Measurements from ENCODE around the gene ARHGEF1.
A peak's percentile ranks its signal among the peaks of the same experiment; 100 is the strongest.

ARHGEF1 gene

GRCh38 chr19:41920882-41921576 is 38.0 kb downstream of the ARHGEF1 start:
- DNase-seq: no peak

GRCh38 chr19:41921577-41922576 is 38.9 kb downstream of the ARHGEF1 start:
- DNase-seq: no peak

DNA sequence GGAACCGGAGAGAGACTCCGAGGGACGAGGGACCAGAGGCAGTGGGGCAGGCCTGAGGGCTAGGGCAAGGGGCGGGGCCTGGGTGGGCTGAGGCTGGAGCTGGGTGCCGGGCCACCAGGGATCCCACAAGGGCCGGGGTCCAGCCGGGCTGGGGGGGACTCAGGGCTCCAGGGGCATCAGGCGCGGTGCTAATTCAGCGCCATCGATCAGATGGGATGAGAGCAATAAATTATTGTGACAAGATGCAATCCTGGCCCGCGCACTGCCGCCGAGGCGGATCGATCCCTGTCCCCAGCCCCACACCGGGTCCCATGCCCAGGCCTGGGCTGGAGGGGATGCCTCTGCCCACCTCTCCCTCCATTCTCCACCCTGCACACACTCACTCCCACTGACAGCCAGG is 39.6 kb downstream of the ARHGEF1 start:
- DNase-seq: no peak

DNA sequence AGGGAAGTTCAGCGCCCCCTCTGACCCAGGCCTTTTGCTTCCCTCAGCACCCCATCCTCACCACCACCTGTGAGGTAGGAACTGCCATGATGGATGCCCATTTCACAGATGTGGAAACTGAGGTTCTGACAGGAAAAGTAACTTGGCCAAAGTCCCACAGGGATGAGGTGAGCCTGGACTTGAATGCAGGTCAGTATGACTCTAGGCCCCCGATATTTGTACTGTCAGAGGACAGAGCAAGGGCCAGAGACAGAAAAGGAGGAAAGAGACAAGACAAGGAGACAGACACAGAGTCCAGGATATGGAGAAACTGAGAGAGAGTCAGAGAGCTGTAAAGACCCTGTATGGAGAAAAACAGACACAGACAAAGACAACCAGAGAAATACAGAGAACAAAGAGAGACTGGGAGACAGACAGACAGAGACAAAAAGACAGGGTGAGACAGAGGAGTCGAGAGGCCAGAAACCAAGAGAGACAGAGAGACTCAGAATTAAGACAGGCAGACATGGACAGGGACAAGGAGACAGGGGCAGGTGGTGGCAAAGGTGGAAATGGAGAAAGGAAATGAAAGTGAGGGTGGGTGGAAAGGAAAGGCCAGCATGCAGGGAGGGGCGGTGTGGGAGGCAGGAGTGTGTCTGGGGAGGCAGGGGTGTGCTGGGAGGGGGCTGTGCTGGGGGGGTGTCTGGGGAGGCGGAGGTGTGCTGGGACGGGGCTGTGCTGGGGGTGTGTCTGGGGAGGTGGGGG is 40.2 kb downstream of the ARHGEF1 start:
- DNase-seq: no peak

- no peak for DNase-seq
Observed at GRCh38 chr19:41924151-41925145, 41.5 kb downstream of the ARHGEF1 start.

GRCh38 chr19:41925208-41926003 is 42.4 kb downstream of the ARHGEF1 start:
- no peak for DNase-seq

DNA sequence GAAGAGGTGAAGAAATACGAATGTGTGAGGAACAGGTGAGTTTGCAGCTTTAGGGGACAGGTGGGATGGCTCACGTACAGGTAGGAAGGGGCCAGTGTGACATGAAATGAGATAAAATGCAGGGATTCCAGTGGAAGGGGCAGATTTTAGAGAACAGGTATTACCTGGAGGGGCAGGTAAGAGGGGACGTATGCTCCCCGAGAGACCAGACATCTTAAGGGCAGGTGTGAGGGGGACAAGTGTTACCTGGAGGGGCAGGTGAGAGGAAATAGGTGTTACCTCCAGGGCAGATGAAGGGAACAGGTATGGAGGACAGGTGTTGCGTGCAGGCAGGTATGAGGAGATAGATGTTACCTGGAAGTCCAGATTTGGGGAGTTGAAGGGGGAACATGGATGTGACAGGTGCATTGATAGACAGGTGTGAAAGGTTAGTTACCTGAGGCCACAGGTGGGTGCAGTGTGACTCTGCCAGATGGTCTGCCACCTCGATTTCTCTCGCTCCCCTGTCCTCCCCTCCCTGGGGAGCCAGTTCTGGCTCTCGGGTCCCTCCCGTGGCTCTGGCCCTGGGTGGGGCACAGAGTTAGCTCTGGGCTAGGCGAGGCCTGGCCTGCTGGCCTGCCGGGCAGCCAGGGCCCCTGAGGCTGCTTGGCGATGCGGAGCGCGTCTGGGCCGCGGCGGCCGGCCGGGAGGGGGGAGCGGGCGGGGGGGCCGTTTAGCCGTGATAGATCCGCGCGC is 43.2 kb downstream of the ARHGEF1 start:
- DNase-seq: no peak

DNA sequence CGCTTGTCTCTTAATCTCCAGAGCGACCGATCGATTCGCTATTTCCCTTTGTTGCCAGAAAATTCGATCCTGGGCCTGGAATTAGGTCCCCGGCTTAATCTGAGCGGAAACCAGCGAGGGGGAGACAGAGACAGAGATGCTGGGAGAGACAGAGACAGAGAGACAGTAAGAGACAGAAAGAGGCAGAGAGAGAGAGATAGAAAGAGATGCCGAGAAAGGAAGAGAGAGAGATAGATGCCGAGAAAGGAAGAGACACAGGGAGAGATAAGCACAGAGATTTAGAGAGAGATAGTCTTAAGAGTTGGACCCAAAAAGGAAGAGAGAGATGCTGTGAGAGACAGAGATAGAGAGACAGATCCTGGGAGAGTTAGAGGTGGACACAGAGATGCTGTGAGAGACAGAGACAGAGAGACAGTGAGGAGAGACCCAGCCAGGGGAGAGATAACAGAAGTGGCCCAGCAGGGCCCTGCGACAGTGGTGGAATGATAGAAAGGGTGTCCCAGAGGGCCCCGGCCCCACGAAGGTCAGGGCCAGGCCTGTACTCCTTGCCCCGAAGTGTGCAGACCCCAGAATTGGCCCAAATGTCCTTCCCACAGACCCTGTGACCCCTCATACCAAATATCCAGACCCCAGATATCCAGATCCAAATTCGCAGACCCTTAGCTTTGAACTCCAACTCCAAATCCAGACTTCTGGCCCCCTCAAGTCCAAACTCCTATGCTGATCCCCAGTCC is 43.9 kb downstream of the ARHGEF1 start:
- no peak for DNase-seq

GRCh38 chr19:41927497-41928192 is 44.7 kb downstream of the ARHGEF1 start:
- DNase-seq: peak; percentile 78

GRCh38 chr19:41928221-41928683 is 45.3 kb downstream of the ARHGEF1 start, which contains the start of gene ERFL:
ERFL (minus strand) TSS chr19:41928449; CDS start chr19:41912919, 15,530 bp downstream.
- DNase-seq: peak; percentile 69

DNA sequence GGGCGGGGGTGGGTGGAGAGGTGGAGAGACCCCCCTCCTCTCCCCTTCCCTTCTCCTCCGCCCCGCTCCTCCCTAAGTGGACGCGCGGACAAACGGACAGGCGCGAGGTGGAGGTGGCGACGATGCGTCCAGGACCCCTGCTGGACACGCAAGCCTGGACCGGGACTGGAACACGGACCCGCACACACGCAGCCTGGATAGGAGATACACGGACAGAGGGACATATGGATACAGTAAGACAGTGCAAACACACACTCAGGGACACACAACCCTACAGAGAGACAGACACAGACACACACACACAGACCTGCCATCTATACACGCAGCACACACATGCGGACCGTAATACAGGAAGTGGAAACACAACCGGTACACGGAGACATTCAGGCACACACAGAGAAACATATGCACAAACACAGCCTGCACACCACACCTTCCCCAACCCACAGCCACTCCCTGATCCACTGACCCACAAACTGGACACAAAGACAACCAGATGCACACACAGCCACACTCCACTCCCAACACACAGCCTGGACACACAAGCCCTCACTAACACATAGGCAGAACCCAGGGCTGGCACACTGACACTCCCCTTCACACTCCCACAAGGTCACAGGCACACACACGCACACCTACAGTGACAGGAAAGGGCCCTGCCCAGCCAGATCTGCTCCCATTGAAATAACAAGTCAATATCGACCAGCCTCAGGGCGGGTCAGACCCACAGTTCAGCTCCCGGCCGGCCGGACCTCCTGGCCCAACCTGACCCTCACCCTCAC is 46.0 kb downstream of the ARHGEF1 start:
- DNase-seq: no peak

DNA sequence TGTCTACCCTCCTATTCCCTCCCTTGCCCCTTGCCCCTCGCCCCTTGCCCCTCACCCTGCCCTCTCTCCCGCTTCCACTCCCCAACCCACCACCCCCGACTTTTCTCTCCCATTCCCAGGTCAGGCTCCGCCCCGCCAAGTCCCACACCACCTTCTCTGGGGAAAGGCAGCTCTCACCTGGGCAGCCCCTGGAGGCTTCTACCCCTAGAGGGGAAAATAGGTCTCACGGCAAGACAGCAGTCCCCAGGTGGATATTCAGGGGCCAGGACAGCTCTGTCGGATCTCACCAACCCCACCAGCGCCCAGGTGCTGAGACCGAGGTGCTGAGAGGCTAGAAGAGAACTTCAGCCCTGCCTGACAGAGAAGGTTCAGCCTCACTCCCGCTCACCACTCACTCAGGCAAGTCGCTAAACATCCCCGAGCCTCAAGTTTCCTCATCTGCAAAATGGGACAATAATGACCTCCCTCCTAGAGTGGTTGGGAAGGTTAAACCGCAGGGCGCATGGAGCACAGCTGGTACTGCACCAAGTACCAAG is 46.6 kb downstream of the ARHGEF1 start:
- no peak for DNase-seq

DNA sequence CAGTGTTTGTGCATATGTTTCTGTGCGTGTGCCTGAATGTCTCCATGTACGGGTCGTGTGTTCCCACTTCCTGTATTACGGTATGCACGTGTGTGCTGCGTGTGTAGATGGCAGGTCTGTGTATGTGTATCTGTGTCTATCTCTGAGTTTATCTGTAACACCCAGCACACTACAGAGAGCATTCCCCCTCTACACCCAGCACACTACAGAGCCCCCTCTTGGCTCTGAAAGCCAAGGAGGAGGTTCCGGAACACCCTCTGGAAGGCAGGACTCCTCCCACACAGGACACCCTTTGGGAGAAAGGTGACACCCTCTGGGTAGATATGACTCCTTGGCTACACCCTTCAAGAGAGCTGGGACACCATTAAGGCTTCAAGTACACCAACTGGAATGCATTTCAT is 47.3 kb downstream of the ARHGEF1 start:
- DNase-seq: no peak

GRCh38 chr19:41930926-41931592 is 48.1 kb downstream of the ARHGEF1 start:
- DNase-seq: no peak

DNA sequence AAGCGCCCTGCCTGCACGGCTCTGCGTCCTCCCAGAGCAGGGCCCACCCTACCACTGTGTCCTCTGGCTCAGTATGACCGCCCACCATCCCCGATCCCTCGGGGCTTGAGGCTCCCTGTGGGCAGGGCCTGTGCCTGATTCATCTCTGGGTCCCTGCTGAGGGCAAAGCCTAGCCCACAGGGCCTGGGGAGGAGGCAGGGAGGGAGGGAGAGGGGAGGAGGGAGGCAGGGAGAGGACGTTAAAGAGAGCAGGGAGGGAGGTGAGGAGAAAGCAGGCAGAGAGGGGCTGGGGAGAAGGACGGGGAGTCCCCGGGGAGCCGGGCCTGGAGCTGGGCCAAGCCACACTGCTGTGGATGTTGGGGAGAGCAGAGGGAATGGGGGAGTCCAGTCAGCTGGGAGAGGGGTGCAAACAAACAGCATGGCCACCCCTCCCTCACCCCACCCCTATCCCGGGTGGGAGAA is 49.3 kb downstream of the ARHGEF1 start:
- DNase-seq: no peak

DNA sequence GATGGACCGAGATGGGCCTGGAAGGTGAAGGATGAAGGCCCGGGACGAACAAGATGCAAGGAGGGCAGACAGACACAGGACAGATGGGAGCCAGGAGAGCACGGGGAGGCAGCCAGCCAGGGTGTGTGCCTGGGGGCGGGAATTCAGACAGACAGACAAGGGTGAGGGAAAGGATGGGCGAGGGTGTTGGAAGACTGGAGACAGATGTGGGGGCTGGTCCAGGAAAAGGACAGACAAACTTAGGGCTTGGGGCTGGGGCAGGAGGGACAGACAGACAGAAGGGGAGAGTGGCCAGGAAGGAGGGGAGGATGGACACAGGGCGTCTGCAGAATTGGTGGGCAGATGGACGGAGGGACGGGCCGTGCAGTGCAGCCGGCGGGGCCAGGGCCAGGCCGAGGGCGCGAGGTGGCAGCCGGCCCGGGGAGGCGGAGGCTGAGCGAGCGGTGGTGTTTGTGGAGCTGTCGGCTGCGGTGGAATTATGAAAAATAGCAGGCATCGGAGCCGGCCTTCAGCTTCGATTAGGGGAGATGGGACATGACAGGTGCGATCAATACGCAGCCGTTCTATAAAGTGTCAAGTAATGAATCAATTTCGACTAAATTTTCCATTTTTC is 49.8 kb downstream of the ARHGEF1 start:
- DNase-seq: no peak

Data from activated effector memory CD4-positive, alpha-beta T cell treated with anti-CD3 and anti-CD28 coated beads, Interleukin-2, amount 50 U/mL, for 16 hours (primary cell).